K562 (cell line): ENCODE measurements around the gene SLX9. TPM values are rescaled to one million over a fixed set of nuclear protein-coding genes. Genes with fewer than 3 reads are reported as not detected.

ENCODE experiments used
- ARID2 ChIP-seq: fragments of 450-650 bp; IDR thresholded peaks from 2 replicates; pipeline ENCODE4 v1.6.1; 2017; ENCODE audit warnings: antibody characterized with exemption, mild to moderate bottlenecking
- CREM ChIP-seq: IDR thresholded peaks from 2 replicates; pipeline ENCODE4 v1.6.1; 2014; ENCODE audit warnings: antibody characterized with exemption, low read depth
- CXXC5 ChIP-seq: fragments of 250-450 bp; sonication (Bioruptor Pico); IDR thresholded peaks from 2 replicates; pipeline ENCODE4 v1.8.0; 2022; ENCODE audit warnings: inconsistent platforms, mild to moderate bottlenecking, moderate library complexity
- E2F6 ChIP-seq, 2 experiments: IDR thresholded peaks; 2 replicates each; pipeline ENCODE4 v1.6.1; 2011; ENCODE audit warnings: borderline replicate concordance in 1 of 2, control low read depth in 1 of 2, low read depth in 1 of 2, low read length in 1 of 2, mild to moderate bottlenecking in 1 of 2, mixed read lengths in 1 of 2, moderate library complexity in 1 of 2; ENCODE audit not compliant: insufficient read depth in 1 of 2, insufficient read length in 1 of 2, poor library complexity in 1 of 2, severe bottlenecking in 1 of 2; ENCODE audit errors: extremely low read depth in 1 of 2
- E4F1 ChIP-seq: fragments of 250-450 bp; sonication (Bioruptor Pico); IDR thresholded peaks from 2 replicates; pipeline ENCODE4 v1.5.0; 2021; ENCODE audit warnings: mild to moderate bottlenecking, borderline replicate concordance
- ELK3 ChIP-seq: fragments of 450-650 bp; formaldehyde crosslinking; IDR thresholded peaks from 2 replicates; pipeline ENCODE4 v1.4.0; 2020; ENCODE audit warnings: mild to moderate bottlenecking
- FOXJ2 ChIP-seq: fragments of 200-800 bp; sonication (Bioruptor generic); IDR thresholded peaks from 2 replicates; pipeline ENCODE4 v1.6.1; 2016; ENCODE audit warnings: missing genetic modification characterization, missing compliant biosample characterization
- KHSRP ChIP-seq: fragments of 450-650 bp; IDR thresholded peaks from 2 replicates; pipeline ENCODE4 v1.6.1; 2017
- NRF1 ChIP-seq, 2 experiments: fragments of 450-650 bp; IDR thresholded peaks in 1 of 2; conservative IDR thresholded peaks in 1 of 2; 2 replicates each; pipeline ENCODE4 v1.6.1; 2014; ENCODE audit warnings: mild to moderate bottlenecking in 2 of 2
- PHF8 ChIP-seq: fragments of 200-600 bp; sonication (generic); IDR thresholded peaks from 2 replicates; pipeline ENCODE4 v1.6.1; 2012; ENCODE audit warnings: mixed run types, mild to moderate bottlenecking, inconsistent platforms, low read length, moderate library complexity, borderline replicate concordance
- RB1 ChIP-seq: fragments of 450-650 bp; IDR thresholded peaks from 2 replicates; pipeline ENCODE4 v1.6.1; 2017; ENCODE audit warnings: low read depth, mild to moderate bottlenecking
- SREBF1 ChIP-seq: fragments of 150-350 bp; IDR thresholded peaks from 2 replicates; pipeline ENCODE4 v1.6.1; 2014; ENCODE audit warnings: antibody characterized with exemption, low read depth, low read length, borderline replicate concordance
- STAT5B ChIP-seq: fragments of 250-450 bp; sonication (Bioruptor Pico); IDR thresholded peaks from 2 replicates; pipeline ENCODE4 v1.8.0; 2021; ENCODE audit warnings: mild to moderate bottlenecking, inconsistent platforms
- THRAP3 ChIP-seq: fragments of 450-650 bp; IDR thresholded peaks from 2 replicates; pipeline ENCODE4 v1.6.1; 2016; ENCODE audit warnings: mild to moderate bottlenecking, inconsistent platforms, borderline replicate concordance
- TSHZ1 ChIP-seq: fragments of 250-450 bp; sonication (Bioruptor Pico); IDR thresholded peaks from 2 replicates; pipeline ENCODE4 v1.4.0; 2020; ENCODE audit warnings: mild to moderate bottlenecking, moderate library complexity
- ZBTB8A ChIP-seq: fragments of 450-650 bp; IDR thresholded peaks from 2 replicates; pipeline ENCODE4 v1.6.1; 2018; ENCODE audit warnings: mild to moderate bottlenecking, moderate library complexity; ENCODE audit not compliant: partially characterized antibody
- ZNF398 ChIP-seq: fragments of 250-450 bp; sonication (Bioruptor Pico); IDR thresholded peaks from 2 replicates; pipeline ENCODE4 v1.8.0; 2021; ENCODE audit warnings: moderate library complexity, mild to moderate bottlenecking, inconsistent platforms
- polyA plus RNA-seq, 8 experiments: library from polyadenylated mRNA; depleted of rRNA in 4 of 8; stranded (reverse) in 5 of 8; unstranded in 3 of 8; fragments of >200 nt; fragmentation: Nextera tagmentation in 2 of 8; fragmentation: Illumina TruSeq in 1 of 8; extraction: Ambion mirVana in 2 of 8; extraction: Trizol in 1 of 8; gene quantifications; 2 replicates each; pipeline versions ENCODE4 v1.2.1 to v1.2.3, GENCODE V29; 2011 to 2014; ENCODE audit warnings: inconsistent platforms in 1 of 8, missing spikeins in 1 of 8
- total RNA-seq, 7 experiments: library from RNA; depleted of rRNA in 6 of 7; stranded (reverse); fragments of >200 nt in 6 of 7; fragmentation: Illumina TruSeq in 2 of 7; extraction: Trizol in 2 of 7; gene quantifications; 2 replicates each; pipeline versions ENCODE4 v1.2.1 to v1.2.3, GENCODE V29; 2011 to 2021; ENCODE audit warnings: low replicate concordance in 1 of 7

SLX9 gene
- total and polyA plus RNA-seq, 9 of the 15 experiments (the other 6 are each of a cell fraction or from before 2014, with no cell fraction given), result 1.2 to 75.5 (median 16.5) TPM

- TF ChIP-seq E4F1 (CRISPR knock-in tag), result no peak
- no peak for TF ChIP-seq TSHZ1 (CRISPR knock-in tag)
- no peak for TF ChIP-seq SREBF1
- 0 out of 2 replicates have a peak, but pooled peaks have one; percentile 46 for TF ChIP-seq ARID2
- no peak for TF ChIP-seq ZNF398
- TF ChIP-seq ELK3 (CRISPR knock-in tag), result no peak
- TF ChIP-seq ZBTB8A, result no peak
- TF ChIP-seq NRF1 (conservative IDR thresholded peaks at IDR 0.05 in 1 of 2, IDR thresholded peaks at IDR 0.05 in 1 of 2), result no peak
- TF ChIP-seq RB1, result peak; percentile 71; the same call in 1 of the 2 replicates
- peak; percentile 49; the same call in 1 of the 2 replicates for TF ChIP-seq CREM
- TF ChIP-seq STAT5B (CRISPR knock-in tag), result no peak
- no peak for TF ChIP-seq FOXJ2 (tag)
- no peak for TF ChIP-seq KHSRP
- TF ChIP-seq CXXC5 (CRISPR knock-in tag), result no peak
- no peak for TF ChIP-seq THRAP3
- TF ChIP-seq E2F6 (IDR thresholded peaks at IDR 0.05; ENCODE audit: borderline replicate concordance in 1 of 2, extremely low read depth in 1 of 2, insufficient read depth in 1 of 2, insufficient read length in 1 of 2, low read depth in 1 of 2, low read length in 1 of 2, poor library complexity in 1 of 2, severe bottlenecking in 1 of 2), result no peak
- no peak for TF ChIP-seq PHF8
Observed at GRCh38 chr21:44911384-44912157, 28.3 kb upstream of the SLX9 start (continued).
